OCI-LY7 (cell line): ENCODE data around the gene E4F1.

Experiments
- EZH2phosphoT487 ChIP-seq: fragments of 200-600 bp; sonication (generic); IDR thresholded peaks from 2 replicates; pipeline ENCODE4 v1.6.1; 2018; ENCODE audit warnings: low read depth, borderline replicate concordance, mild to moderate bottlenecking, mixed run types, antibody characterized with exemption, low read length, moderate library complexity, mixed read lengths
- TF ChIP-seq, protein P1 (sequence below): fragments of 200-600 bp; sonication (generic); conservative IDR thresholded peaks from 2 replicates; pipeline ENCODE4 v1.5.1; 2014; ENCODE audit warnings: mild to moderate bottlenecking, antibody characterized with exemption, low read length, moderate library complexity, mixed read lengths

DNA sequence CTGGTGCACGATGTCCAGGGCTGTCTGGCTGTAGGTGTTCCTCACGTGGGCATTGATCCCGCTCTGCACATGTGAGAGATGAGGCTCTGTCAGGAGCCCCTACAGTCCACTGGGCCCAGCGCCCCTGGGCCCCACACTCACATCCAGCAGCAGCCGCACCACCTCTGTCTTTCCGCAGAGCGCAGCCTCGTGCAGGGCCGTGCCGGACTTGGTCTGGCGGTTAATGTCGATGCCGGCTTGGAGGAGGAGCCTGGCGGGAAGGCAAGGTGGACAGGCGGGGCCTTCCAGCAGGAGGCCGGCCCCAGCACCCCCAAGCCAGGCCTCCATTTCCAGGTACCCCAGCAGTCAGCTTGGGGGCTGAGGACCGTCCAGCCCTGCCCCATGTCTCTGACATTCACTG is 36.2 kb upstream of the E4F1 start:
- TF ChIP-seq, protein P1, sequence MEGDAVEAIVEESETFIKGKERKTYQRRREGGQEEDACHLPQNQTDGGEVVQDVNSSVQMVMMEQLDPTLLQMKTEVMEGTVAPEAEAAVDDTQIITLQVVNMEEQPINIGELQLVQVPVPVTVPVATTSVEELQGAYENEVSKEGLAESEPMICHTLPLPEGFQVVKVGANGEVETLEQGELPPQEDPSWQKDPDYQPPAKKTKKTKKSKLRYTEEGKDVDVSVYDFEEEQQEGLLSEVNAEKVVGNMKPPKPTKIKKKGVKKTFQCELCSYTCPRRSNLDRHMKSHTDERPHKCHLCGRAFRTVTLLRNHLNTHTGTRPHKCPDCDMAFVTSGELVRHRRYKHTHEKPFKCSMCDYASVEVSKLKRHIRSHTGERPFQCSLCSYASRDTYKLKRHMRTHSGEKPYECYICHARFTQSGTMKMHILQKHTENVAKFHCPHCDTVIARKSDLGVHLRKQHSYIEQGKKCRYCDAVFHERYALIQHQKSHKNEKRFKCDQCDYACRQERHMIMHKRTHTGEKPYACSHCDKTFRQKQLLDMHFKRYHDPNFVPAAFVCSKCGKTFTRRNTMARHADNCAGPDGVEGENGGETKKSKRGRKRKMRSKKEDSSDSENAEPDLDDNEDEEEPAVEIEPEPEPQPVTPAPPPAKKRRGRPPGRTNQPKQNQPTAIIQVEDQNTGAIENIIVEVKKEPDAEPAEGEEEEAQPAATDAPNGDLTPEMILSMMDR: no peak
- no peak for TF ChIP-seq EZH2phosphoT487
